WERI-Rb-1 (cell line): ENCODE measurements around the gene ADGRL2.
"Not testable (repeated sequence)": the region's sequence is repeated elsewhere in the genome, so short reads cannot be mapped to it uniquely, and the experiment has no call there.

ENCODE experiments used
- DNase-seq: peaks from one replicate; pipeline ENCODE4 v3.0.0-alpha.2; 2020
- H3K27ac ChIP-seq: fragments of 250-450 bp; sonication (Bioruptor Pico); 2 replicates; pipeline ENCODE4 v1.5.1; 2020; ENCODE audit warnings: mild to moderate bottlenecking, moderate library complexity
- H3K27me3 ChIP-seq: fragments of 250-450 bp; sonication (Bioruptor Pico); 2 replicates; pipeline ENCODE4 v1.5.1; 2021; ENCODE audit warnings: mild to moderate bottlenecking, low read depth, moderate library complexity; ENCODE audit not compliant: insufficient read depth, severe bottlenecking
- H3K36me3 ChIP-seq: fragments of 250-450 bp; sonication (Bioruptor Pico); 2 replicates; pipeline ENCODE4 v1.5.1; 2020; ENCODE audit warnings: mild to moderate bottlenecking, moderate library complexity
- H3K4me3 ChIP-seq: 2 replicates; pipeline ENCODE4 v1.5.1; 2011; ENCODE audit warnings: low read depth, mild to moderate bottlenecking, control low read depth, low read length
- H3K9me3 ChIP-seq: fragments of 250-450 bp; sonication (Bioruptor Pico); 2 replicates; pipeline ENCODE4 v1.5.1; 2021; ENCODE audit warnings: mild to moderate bottlenecking, moderate library complexity; ENCODE audit not compliant: severe bottlenecking
- CTCF ChIP-seq: IDR thresholded peaks from 2 replicates; pipeline ENCODE4 v1.5.1; 2011; ENCODE audit warnings: low read depth, mild to moderate bottlenecking, control low read depth, inconsistent platforms, low read length

The ADGRL2 gene

GRCh38 chr1:81878538-81878937 lies 77.8 kb downstream of the ADGRL2 start:
- H3K27me3 ChIP-seq = no peaks in the 10 kb centered on the region

DNA sequence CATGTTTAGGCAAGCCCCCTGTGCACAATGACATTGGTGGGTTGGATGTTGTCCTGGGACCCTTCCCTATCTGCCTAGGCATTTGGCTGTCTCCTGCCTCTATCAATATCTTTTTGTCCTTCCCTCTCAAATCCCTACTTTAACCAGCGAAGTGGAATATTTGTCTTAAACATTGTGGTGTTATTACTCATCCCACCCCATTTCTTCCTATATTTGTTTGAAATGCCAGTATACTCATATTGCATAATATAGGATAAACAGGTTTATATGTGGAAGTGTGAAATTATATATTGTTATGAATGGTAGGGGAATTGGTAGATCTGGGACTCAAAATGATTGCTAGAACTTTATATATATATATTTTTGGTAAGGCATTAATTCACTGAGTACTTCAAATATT lies 80.0 kb downstream of the ADGRL2 start:
- H3K36me3 ChIP-seq = no peaks in the 10 kb centered on the region; the same call in 1 of the 2 replicates
- TF ChIP-seq CTCF = no peak
- H3K4me3 ChIP-seq = no peak overlapping the region
- H3K27ac ChIP-seq = no peak overlapping the region
- H3K27me3 ChIP-seq = no peaks in the 10 kb centered on the region
- H3K9me3 ChIP-seq = no peaks in the 10 kb centered on the region
- no peak for DNase-seq

More at GRCh38 chr1:81878538-81878937, 77.8 kb downstream of the ADGRL2 start:
- TF ChIP-seq CTCF = no peak
- DNase-seq = no peak
- Histone ChIP-seq H3K27ac (no peak overlapping the region), H3K4me3 (no peak overlapping the region), H3K36me3 (no peaks in the 10 kb centered on the region; the same call in 1 of the 2 replicates), H3K9me3 (no peaks in the 10 kb centered on the region)

DNA sequence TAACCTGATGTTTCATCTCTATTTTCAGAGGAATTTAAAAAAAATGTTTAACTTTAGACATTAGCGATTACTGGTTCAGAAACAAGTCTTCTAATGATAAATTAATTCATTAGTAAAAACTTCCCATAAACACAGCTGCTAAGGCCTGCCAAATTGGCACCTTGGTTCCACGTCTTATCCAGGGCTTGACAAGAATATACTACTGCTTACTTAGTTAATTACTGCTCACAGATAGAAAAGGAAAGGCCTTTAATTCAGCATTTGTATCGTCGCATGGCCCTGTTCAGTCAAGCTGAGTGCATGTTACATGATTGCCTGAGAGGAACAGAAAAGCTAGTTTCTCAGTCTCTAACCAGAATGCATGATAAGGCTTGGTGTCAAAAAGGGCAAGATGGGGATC lies 84.6 kb downstream of the ADGRL2 start:
- H3K4me3 ChIP-seq = no peak overlapping the region
- H3K27ac ChIP-seq = no peak overlapping the region
- H3K27me3 ChIP-seq = no peaks in the 10 kb centered on the region
- no peak for DNase-seq
- no peak for TF ChIP-seq CTCF
- no peaks in the 10 kb centered on the region for H3K9me3 ChIP-seq
- no peaks in the 10 kb centered on the region; the same call in 1 of the 2 replicates for H3K36me3 ChIP-seq

- H3K9me3 ChIP-seq, H3K27ac ChIP-seq, H3K4me3 ChIP-seq, DNase-seq, H3K36me3 ChIP-seq, H3K27me3 ChIP-seq: not testable (repeated sequence)
Observed at GRCh38 chr1:81886292-81886691, 85.6 kb downstream of the ADGRL2 start.

DNA sequence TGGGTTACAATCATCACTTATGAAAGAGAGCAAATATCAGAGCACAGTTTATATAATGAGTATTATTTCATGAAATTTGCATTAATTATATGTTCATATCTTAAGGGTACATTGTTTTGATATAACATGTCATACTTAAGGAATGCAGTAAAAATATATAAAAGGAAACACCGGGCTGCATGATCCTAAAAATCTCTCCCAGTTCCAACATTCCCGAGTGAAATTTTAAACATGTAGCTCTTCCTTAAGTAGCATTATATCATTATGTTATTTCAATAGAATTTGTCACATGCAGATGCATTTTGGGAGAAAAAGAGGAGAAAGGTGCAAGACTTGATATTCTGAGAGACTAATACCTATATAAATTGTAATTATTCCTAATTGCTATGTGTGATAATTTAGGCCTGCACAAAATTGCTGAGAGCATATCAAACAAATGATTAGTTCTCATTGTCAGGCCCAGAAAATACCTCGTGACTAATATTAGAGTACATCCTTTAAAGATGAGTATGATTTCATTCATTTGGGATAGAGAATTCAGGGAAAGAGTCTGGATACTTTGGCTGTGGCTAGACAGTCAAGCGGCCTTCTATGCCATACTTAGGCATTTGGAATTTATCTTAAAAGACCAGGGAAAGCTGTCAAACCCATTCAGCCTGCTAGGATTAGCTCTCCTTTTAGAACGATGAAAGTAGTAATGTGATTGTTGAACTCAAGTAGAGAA lies 86.8 kb downstream of the ADGRL2 start:
- Histone ChIP-seq H3K9me3 (no peaks in the 10 kb centered on the region), H3K27ac (no peak overlapping the region), H3K36me3 (no peaks in the 10 kb centered on the region; the same call in 1 of the 2 replicates), H3K27me3 (no peaks in the 10 kb centered on the region), H3K4me3 (no peak overlapping the region)
- no peak for TF ChIP-seq CTCF
- DNase-seq = no peak

DNA sequence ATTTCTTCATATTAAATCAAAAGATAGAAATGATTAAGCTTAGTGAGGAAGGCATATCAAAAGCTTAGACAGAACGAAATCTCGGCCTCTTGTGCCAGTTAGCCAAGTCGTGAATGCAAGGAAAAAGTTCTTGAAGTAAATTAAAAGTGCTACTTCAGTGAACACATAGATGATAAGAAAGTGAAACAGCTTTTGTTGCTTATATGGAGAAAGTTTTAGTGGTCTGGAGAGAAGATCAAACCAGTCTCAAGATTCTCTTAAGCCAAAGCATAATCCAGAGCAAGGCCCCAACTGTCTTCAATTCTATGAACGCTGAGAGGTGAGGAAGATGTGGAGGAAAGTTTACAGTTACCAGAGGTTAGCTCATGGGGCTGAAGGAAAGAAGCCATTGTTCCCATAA lies 88.4 kb downstream of the ADGRL2 start:
- H3K27me3 ChIP-seq = no peaks in the 10 kb centered on the region
- H3K4me3 ChIP-seq = no peak overlapping the region
- TF ChIP-seq CTCF = no peak
- no peak overlapping the region for H3K27ac ChIP-seq
- H3K36me3 ChIP-seq = no peaks in the 10 kb centered on the region; the same call in 1 of the 2 replicates
- DNase-seq = no peak
- no peaks in the 10 kb centered on the region for H3K9me3 ChIP-seq
